Smooth muscle cell (in vitro differentiated cells): ENCODE data around the gene HORMAD2. TPM values are rescaled to one million over a fixed set of nuclear protein-coding genes. Genes with fewer than 3 reads are reported as not detected.

Experiments used
- DNase-seq: peaks from one replicate; lab custom pipeline; 2025; ENCODE audit not compliant: unreplicated experiment; lab: John Stamatoyannopoulos, UW
- H2AFZ ChIP-seq: fragments of 200-600 bp; sonication (generic); 2 replicates; pipeline ENCODE4 v1.6.0; 2016; ENCODE audit warnings: antibody characterized with exemption, low read depth, mild to moderate bottlenecking
- H3F3A ChIP-seq: fragments of 200-600 bp; sonication (generic); 2 replicates; pipeline ENCODE4 v1.6.0; 2017; ENCODE audit warnings: antibody characterized with exemption, low read depth
- H3K27ac ChIP-seq: fragments of 200-600 bp; sonication (generic); 2 replicates; pipeline ENCODE4 v1.5.1; 2016; ENCODE audit warnings: low read depth, mild to moderate bottlenecking
- H3K27me3 ChIP-seq: fragments of 200-600 bp; sonication (generic); 2 replicates; pipeline ENCODE4 v1.6.1; 2016; ENCODE audit warnings: low read depth, mild to moderate bottlenecking
- H3K36me3 ChIP-seq: fragments of 200-600 bp; sonication (generic); 2 replicates; pipeline ENCODE4 v1.5.1; 2016; ENCODE audit warnings: low read depth
- H3K4me1 ChIP-seq: fragments of 200-600 bp; sonication (generic); 2 replicates; pipeline ENCODE4 v1.5.1; 2016; ENCODE audit warnings: low read depth
- H3K4me2 ChIP-seq: fragments of 200-600 bp; sonication (generic); 2 replicates; pipeline ENCODE4 v1.6.0; 2016; ENCODE audit warnings: mild to moderate bottlenecking
- H3K4me3 ChIP-seq: fragments of 200-600 bp; sonication (generic); 2 replicates; pipeline ENCODE4 v1.5.1; 2016; ENCODE audit warnings: mild to moderate bottlenecking
- H3K79me2 ChIP-seq: fragments of 200-600 bp; sonication (generic); 2 replicates; pipeline ENCODE4 v1.6.0; 2016; ENCODE audit warnings: low read depth, mild to moderate bottlenecking
- H3K9ac ChIP-seq: fragments of 200-600 bp; sonication (generic); 2 replicates; pipeline ENCODE4 v1.6.0; 2016; ENCODE audit warnings: low read depth
- H3K9me3 ChIP-seq: fragments of 200-600 bp; sonication (generic); replicated peaks from 2 replicates; pipeline ENCODE4 v1.5.1; 2016; ENCODE audit warnings: low read depth
- H4K20me1 ChIP-seq: fragments of 200-600 bp; sonication (generic); 2 replicates; pipeline ENCODE4 v1.6.0; 2016; ENCODE audit warnings: low read depth
- WGBS: methylation state at CpG from one replicate; pipeline ENCODE4 v1.1.7; 2016; ENCODE audit warnings: low lambda C conversion rate; 5-methylcytosine and 5-hydroxymethylcytosine counted together
- polyA plus RNA-seq: library from polyadenylated mRNA; unstranded; fragments of >200 nt; fragmentation: Nextera tagmentation; extraction: Ambion mirVana; gene quantifications from 2 replicates; pipeline ENCODE4 v1.2.1, GENCODE V29; 2016
- total RNA-seq: library from RNA; depleted of rRNA; stranded (reverse); fragments of >200 nt; gene quantifications from 2 replicates; pipeline ENCODE4 v1.2.3, GENCODE V29; 2014
- TF ChIP-seq, protein P1 (sequence below): fragments of 200-600 bp; sonication (generic); IDR thresholded peaks from 2 replicates; pipeline ENCODE4 v1.5.1; 2017; ENCODE audit warnings: borderline replicate concordance, mild to moderate bottlenecking, antibody characterized with exemption; ENCODE audit not compliant: insufficient read depth, poor library complexity, severe bottlenecking

Gene HORMAD2
- total and polyA plus RNA-seq, 2 experiments from 2014 or later = 1.4 TPM; not detected in 1

- H3K9ac ChIP-seq = no peak overlapping the region
- no peak overlapping the region for H3K4me2 ChIP-seq
- no peaks in the 10 kb centered on the region for H3K36me3 ChIP-seq
- TF ChIP-seq, protein P1, sequence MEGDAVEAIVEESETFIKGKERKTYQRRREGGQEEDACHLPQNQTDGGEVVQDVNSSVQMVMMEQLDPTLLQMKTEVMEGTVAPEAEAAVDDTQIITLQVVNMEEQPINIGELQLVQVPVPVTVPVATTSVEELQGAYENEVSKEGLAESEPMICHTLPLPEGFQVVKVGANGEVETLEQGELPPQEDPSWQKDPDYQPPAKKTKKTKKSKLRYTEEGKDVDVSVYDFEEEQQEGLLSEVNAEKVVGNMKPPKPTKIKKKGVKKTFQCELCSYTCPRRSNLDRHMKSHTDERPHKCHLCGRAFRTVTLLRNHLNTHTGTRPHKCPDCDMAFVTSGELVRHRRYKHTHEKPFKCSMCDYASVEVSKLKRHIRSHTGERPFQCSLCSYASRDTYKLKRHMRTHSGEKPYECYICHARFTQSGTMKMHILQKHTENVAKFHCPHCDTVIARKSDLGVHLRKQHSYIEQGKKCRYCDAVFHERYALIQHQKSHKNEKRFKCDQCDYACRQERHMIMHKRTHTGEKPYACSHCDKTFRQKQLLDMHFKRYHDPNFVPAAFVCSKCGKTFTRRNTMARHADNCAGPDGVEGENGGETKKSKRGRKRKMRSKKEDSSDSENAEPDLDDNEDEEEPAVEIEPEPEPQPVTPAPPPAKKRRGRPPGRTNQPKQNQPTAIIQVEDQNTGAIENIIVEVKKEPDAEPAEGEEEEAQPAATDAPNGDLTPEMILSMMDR = no peak
- no peaks in the 10 kb centered on the region for H3K79me2 ChIP-seq
- H3F3A ChIP-seq = no peaks in the 10 kb centered on the region
- no peak overlapping the region for H2AFZ ChIP-seq
- no peak for DNase-seq
- no peaks in the 10 kb centered on the region for H3K4me1 ChIP-seq
- no peaks in the 10 kb centered on the region for H4K20me1 ChIP-seq
- no peak overlapping the region for H3K4me3 ChIP-seq
- H3K27me3 ChIP-seq = no peaks in the 10 kb centered on the region
- H3K9me3 ChIP-seq = no peaks in the 10 kb centered on the region
- no peak overlapping the region for H3K27ac ChIP-seq
Measured at GRCh38 chr22:30105483-30105882, 25.2 kb downstream of the HORMAD2 start.

GRCh38 chr22:30113494-30113893 is 33.2 kb downstream of the HORMAD2 start:
- Histone ChIP-seq H3K27ac (no peak overlapping the region), H3K79me2 (no peaks in the 10 kb centered on the region), H2AFZ (peak overlapping the region; percentile 11), H3K36me3 (no peaks in the 10 kb centered on the region), H3F3A (peaks cover 14% of the 10 kb centered on the region), H3K9ac (no peak overlapping the region), H3K4me3 (no peak overlapping the region), H4K20me1 (no peaks in the 10 kb centered on the region), H3K4me2 (no peak overlapping the region), H3K27me3 (no peaks in the 10 kb centered on the region), H3K9me3 (no peaks in the 10 kb centered on the region), H3K4me1 (peaks cover 8% of the 10 kb centered on the region)
- DNase-seq = no peak
- TF ChIP-seq, protein P1 = no peak
- WGBS = 93% methylated on average over 1 of the region's 1 CpG

DNA sequence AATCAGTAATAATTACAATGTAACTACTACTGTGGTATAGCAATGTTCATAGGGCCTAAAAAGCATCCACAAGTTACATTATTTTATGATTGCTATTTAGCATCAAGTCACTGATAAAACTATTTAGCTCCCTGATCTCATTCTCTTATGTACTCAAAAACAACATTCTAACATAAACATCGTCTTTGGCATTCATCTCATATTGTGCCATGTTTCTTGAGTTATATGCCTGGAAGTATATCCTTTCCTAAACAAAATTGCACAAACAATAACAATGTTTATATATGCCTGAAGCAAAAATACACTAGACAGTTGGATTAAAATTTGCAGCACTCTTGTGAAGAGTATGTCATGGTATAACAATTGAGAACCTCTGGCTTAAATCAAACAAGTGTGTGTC is 34.1 kb downstream of the HORMAD2 start:
- Histone ChIP-seq H3K79me2 (no peaks in the 10 kb centered on the region), H3F3A (peaks cover 14% of the 10 kb centered on the region), H4K20me1 (no peaks in the 10 kb centered on the region), H3K9ac (no peak overlapping the region), H3K27ac (no peak overlapping the region), H3K4me3 (no peak overlapping the region), H3K9me3 (no peaks in the 10 kb centered on the region), H3K4me2 (no peak overlapping the region), H3K36me3 (no peaks in the 10 kb centered on the region), H3K27me3 (no peaks in the 10 kb centered on the region), H3K4me1 (peaks cover 8% of the 10 kb centered on the region), H2AFZ (no peak overlapping the region)
- WGBS = 80% methylated on average over 1 of the region's 1 CpG
- DNase-seq = no peak
- TF ChIP-seq, protein P1 = no peak

- no peak for DNase-seq
- WGBS = 86% methylated on average over 2 of the region's 2 CpGs
- Histone ChIP-seq H2AFZ (no peak overlapping the region), H3K27ac (peak overlapping the region; percentile 71), H4K20me1 (no peaks in the 10 kb centered on the region), H3K4me2 (peak overlapping the region; percentile 47), H3K9me3 (no peaks in the 10 kb centered on the region), H3K79me2 (no peaks in the 10 kb centered on the region), H3K36me3 (no peaks in the 10 kb centered on the region), H3K4me3 (no peak overlapping the region), H3K9ac (no peak overlapping the region), H3K27me3 (no peaks in the 10 kb centered on the region), H3K4me1 (peaks cover 8% of the 10 kb centered on the region), H3F3A (peaks cover 14% of the 10 kb centered on the region)
- TF ChIP-seq, protein P1 = no peak
Measured at GRCh38 chr22:30115705-30116104, 35.4 kb downstream of the HORMAD2 start.
